Astrocyte (in vitro differentiated cells and primary cell): ENCODE data around the gene PSMD1. TPM values are rescaled to one million over a fixed set of nuclear protein-coding genes. Genes with fewer than 3 reads are reported as not detected.

Experiments used
- DNase-seq: peaks from one replicate; pipeline ENCODE4 v3.0.0-alpha.2; 2010; ENCODE audit warnings: low read depth
- FAIRE-seq: peaks from 2 replicates; lab custom pipeline; 2011; peaks lifted over from hg19 to GRCh38; lab: Jason Lieb, UNC
- H2AFZ ChIP-seq: 2 replicates; pipeline ENCODE4 v1.6.0; 2012; ENCODE audit warnings: low read depth, low read length, inconsistent platforms
- H3K27ac ChIP-seq: 2 replicates; pipeline ENCODE4 v1.5.1; 2011; ENCODE audit warnings: low read depth, low read length, inconsistent platforms
- H3K27me3 ChIP-seq: 2 replicates; pipeline ENCODE4 v1.6.0; 2011; ENCODE audit warnings: low read length, inconsistent platforms; ENCODE audit not compliant: insufficient read depth
- H3K36me3 ChIP-seq: 2 replicates; pipeline ENCODE4 v1.5.1; 2011; ENCODE audit warnings: low read length, inconsistent platforms; ENCODE audit not compliant: insufficient read depth
- H3K4me1 ChIP-seq: 2 replicates; pipeline ENCODE4 v1.5.1; 2011; ENCODE audit warnings: low read length, inconsistent platforms; ENCODE audit not compliant: insufficient read depth
- H3K4me2 ChIP-seq: 2 replicates; pipeline ENCODE4 v1.6.0; 2012; ENCODE audit warnings: low read length, inconsistent platforms
- H3K4me3 ChIP-seq: 2 replicates; pipeline ENCODE4 v1.5.1; 2011; ENCODE audit warnings: low read depth, mild to moderate bottlenecking, low read length, inconsistent platforms; ENCODE audit not compliant: insufficient read depth
- H3K79me2 ChIP-seq: 2 replicates; pipeline ENCODE4 v1.6.0; 2012; ENCODE audit warnings: mild to moderate bottlenecking, low read length, inconsistent platforms; ENCODE audit not compliant: insufficient read depth
- H3K9ac ChIP-seq: 2 replicates; pipeline ENCODE4 v1.6.0; 2012; ENCODE audit warnings: mild to moderate bottlenecking, low read length, inconsistent platforms
- H3K9me3 ChIP-seq: 2 replicates; pipeline ENCODE4 v1.5.1; 2012; ENCODE audit warnings: low read depth, mild to moderate bottlenecking, low read length, inconsistent platforms; ENCODE audit not compliant: insufficient read depth
- H4K20me1 ChIP-seq: 2 replicates; pipeline ENCODE4 v1.6.0; 2012; ENCODE audit warnings: low read length, inconsistent platforms; ENCODE audit not compliant: insufficient read depth
- H3K27ac Mint-ChIP-seq: one replicate; pipeline ENCODE4 v1.8.0; 2021; ENCODE audit warnings: mild to moderate bottlenecking, mixed read lengths; ENCODE audit not compliant: unreplicated experiment
- H3K27me3 Mint-ChIP-seq: one replicate; pipeline ENCODE4 v1.8.0; 2021; ENCODE audit warnings: low read depth, mixed read lengths; ENCODE audit not compliant: unreplicated experiment
- H3K36me3 Mint-ChIP-seq: one replicate; pipeline ENCODE4 v1.8.0; 2021; ENCODE audit warnings: low read depth, mixed read lengths; ENCODE audit not compliant: unreplicated experiment
- H3K4me1 Mint-ChIP-seq: one replicate; pipeline ENCODE4 v1.8.0; 2021; ENCODE audit warnings: low read depth, mixed read lengths; ENCODE audit not compliant: unreplicated experiment
- H3K4me3 Mint-ChIP-seq: one replicate; pipeline ENCODE4 v1.8.0; 2021; ENCODE audit warnings: mild to moderate bottlenecking, moderate library complexity, mixed read lengths; ENCODE audit not compliant: unreplicated experiment
- H3K9me3 Mint-ChIP-seq: one replicate; pipeline ENCODE4 v1.8.0; 2021; ENCODE audit warnings: mild to moderate bottlenecking, mixed read lengths; ENCODE audit not compliant: unreplicated experiment
- CTCF ChIP-seq: IDR thresholded peaks from 2 replicates; pipeline ENCODE4 v1.5.1; 2011; ENCODE audit warnings: low read depth, mild to moderate bottlenecking, inconsistent platforms, low read length, moderate library complexity; ENCODE audit not compliant: insufficient read depth
- EZH2 ChIP-seq: IDR thresholded peaks from 2 replicates; pipeline ENCODE4 v1.6.1; 2012; ENCODE audit warnings: mild to moderate bottlenecking, low read length, inconsistent platforms; ENCODE audit not compliant: insufficient read depth
- total RNA-seq: library from RNA; stranded (reverse); gene quantifications from 2 replicates; pipeline ENCODE4 v1.2.1, GENCODE V29; 2021

PSMD1 gene
- total RNA-seq, 1 donor from 2014 or later: 151 TPM

DNA sequence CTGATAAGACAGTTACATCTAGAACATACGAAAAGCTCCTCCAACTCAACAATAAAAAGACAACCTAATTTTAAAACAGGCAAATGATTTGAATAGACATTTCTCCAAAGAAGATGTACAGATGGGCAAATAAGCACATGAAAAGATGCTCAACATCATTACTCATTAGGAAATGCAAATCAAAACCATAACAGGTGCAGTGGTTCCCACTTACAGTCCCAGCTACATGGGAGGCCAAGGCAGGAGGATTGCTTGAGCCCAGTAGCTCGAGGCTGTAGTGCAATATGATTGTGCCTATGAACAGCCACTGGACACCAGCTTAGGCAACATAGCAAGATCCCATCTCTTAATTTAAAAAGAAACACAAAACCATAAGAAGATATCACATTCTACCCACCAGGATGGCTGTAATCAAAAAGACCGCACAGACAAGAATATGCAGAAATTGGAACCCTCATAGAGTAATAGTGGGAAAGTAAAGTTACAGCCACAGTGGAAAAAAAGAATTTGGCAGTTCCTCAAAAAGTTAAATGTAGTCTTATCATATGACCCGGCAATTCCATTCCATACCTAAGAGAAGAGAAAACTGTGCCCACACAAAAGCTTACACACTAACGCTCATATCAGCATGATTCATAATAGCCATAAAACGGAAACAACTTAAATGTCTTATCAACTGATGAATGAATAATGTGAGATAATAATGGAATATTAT lies 111.2 kb downstream of the PSMD1 start:
- H3K4me1 Mint-ChIP-seq: peaks cover 28% of the 10 kb centered on the region
- Histone ChIP-seq H3K27me3 (no peaks in the 10 kb centered on the region), H3K4me2 (peak overlapping the region; percentile 1), H4K20me1 (no peaks in the 10 kb centered on the region), H3K27ac (peak overlapping the region; percentile 41), H3K4me1 (peaks cover 6% of the 10 kb centered on the region), H2AFZ (no peak overlapping the region), H3K9me3 (no peaks in the 10 kb centered on the region), H3K79me2 (no peaks in the 10 kb centered on the region), H3K9ac (no peak overlapping the region), H3K4me3 (no peak overlapping the region), H3K36me3 (peaks cover 42% of the 10 kb centered on the region)
- DNase-seq (peak; percentile 71), FAIRE-seq (no peak)
- TF ChIP-seq CTCF (no peak), EZH2 (no peak)
- H3K36me3 Mint-ChIP-seq: peaks cover 30% of the 10 kb centered on the region
- H3K9me3 Mint-ChIP-seq: no peaks in the 10 kb centered on the region
- no peak overlapping the region for H3K27ac Mint-ChIP-seq
- no peaks in the 10 kb centered on the region for H3K27me3 Mint-ChIP-seq
- no peak overlapping the region for H3K4me3 Mint-ChIP-seq

DNA sequence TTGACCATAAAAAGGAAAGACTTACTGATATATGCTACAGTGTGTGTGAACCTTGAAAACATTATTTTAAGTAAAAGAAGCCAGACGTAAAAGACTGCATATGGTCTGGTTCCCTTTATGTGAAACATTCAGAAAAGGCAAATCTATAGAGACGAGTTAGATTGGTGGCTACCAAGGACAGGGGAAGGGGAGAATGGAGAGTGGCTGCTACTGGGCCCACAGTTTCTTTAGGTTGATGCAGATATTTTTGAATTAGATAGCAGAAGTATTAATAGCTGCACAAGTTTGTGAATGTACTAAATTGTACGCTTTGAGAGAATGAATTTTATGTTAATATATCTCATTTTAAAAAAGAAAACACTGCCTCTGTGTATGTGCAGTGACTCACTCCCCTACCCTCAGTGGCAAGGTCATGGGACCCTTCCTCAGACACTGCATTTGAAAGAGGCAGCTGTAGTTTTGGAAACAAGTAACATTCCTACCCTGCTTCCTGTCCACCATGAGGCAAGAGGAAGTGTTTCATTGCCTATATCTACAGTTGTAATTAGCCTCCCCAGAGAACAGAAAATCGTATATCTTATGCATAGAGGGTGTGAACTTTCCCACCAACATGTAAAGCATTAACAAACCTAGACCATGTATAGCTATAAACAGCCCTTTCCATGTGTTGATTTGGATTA lies 111.9 kb downstream of the PSMD1 start:
- Mint-ChIP-seq H3K27ac (peak overlapping the region; percentile 31), H3K4me1 (peaks cover 22% of the 10 kb centered on the region), H3K9me3 (no peaks in the 10 kb centered on the region), H3K4me3 (no peak overlapping the region), H3K27me3 (no peaks in the 10 kb centered on the region), H3K36me3 (peaks cover 30% of the 10 kb centered on the region)
- Histone ChIP-seq H4K20me1 (no peaks in the 10 kb centered on the region), H3K9me3 (no peaks in the 10 kb centered on the region), H3K27me3 (no peaks in the 10 kb centered on the region), H3K36me3 (peaks cover 42% of the 10 kb centered on the region), H2AFZ (no peak overlapping the region), H3K4me2 (no peak overlapping the region), H3K79me2 (no peaks in the 10 kb centered on the region), H3K27ac (peak overlapping the region; percentile 41), H3K9ac (no peak overlapping the region), H3K4me1 (no peaks in the 10 kb centered on the region), H3K4me3 (no peak overlapping the region)
- DNase-seq (no peak), FAIRE-seq (no peak)
- no peak for TF ChIP-seq CTCF
- no peak for TF ChIP-seq EZH2

GRCh38 chr2:231169488-231169887 lies 112.8 kb downstream of the PSMD1 start:
- no peak overlapping the region for H3K4me3 ChIP-seq
- peaks cover 30% of the 10 kb centered on the region for H3K36me3 Mint-ChIP-seq
- H3K9me3 Mint-ChIP-seq: no peaks in the 10 kb centered on the region
- no peaks in the 10 kb centered on the region for H4K20me1 ChIP-seq
- H2AFZ ChIP-seq: no peak overlapping the region
- H3K27ac ChIP-seq: no peak overlapping the region
- no peak for DNase-seq
- H3K9me3 ChIP-seq: no peaks in the 10 kb centered on the region
- H3K9ac ChIP-seq: no peak overlapping the region
- peak overlapping the region; percentile 17 for H3K27ac Mint-ChIP-seq
- H3K27me3 Mint-ChIP-seq: no peaks in the 10 kb centered on the region
- FAIRE-seq: no peak
- no peaks in the 10 kb centered on the region for H3K4me1 ChIP-seq
- TF ChIP-seq CTCF (no peak), EZH2 (no peak)
- peaks cover 21% of the 10 kb centered on the region for H3K4me1 Mint-ChIP-seq
- peaks cover 38% of the 10 kb centered on the region for H3K36me3 ChIP-seq
- H3K4me3 Mint-ChIP-seq: no peak overlapping the region
- no peak overlapping the region for H3K4me2 ChIP-seq
- H3K27me3 ChIP-seq: no peaks in the 10 kb centered on the region
- no peaks in the 10 kb centered on the region for H3K79me2 ChIP-seq
